Lower leg skin (tissue), 4 donors: ENCODE results near the gene TINAGL1. TPM values are rescaled to one million over a fixed set of nuclear protein-coding genes. Genes with fewer than 3 reads are reported as not detected.

ENCODE experiments used
- DNase-seq, 2 donors: peaks; one replicate each; pipeline ENCODE4 v3.0.0-alpha.2; 2019; ENCODE audit warnings: low spot score in 2 of 2
- H3K4me3 ChIP-seq: fragments of 200-600 bp; sonication (generic); 2 replicates; pipeline ENCODE4 v1.5.1; 2017; ENCODE audit warnings: mild to moderate bottlenecking, low read depth; ENCODE audit not compliant: poor library complexity, severe bottlenecking
- POLR2A ChIP-seq, 2 donors: fragments of 450-650 bp; IDR thresholded peaks; one replicate each; pipeline ENCODE4 v1.6.1; 2016 to 2017; ENCODE audit warnings: antibody characterized with exemption in 2 of 2, mild to moderate bottlenecking in 1 of 2, moderate library complexity in 1 of 2
- WGBS, 2 donors: methylation state at CpG; one replicate each; pipeline ENCODE4 v1.1.5; 2018; 5-methylcytosine and 5-hydroxymethylcytosine counted together
- intact Hi-C: fragments of 100-400 bp; cut with DNase I; formaldehyde crosslinking; loops from one replicate; pipeline ENCODE4 v1.15.0; 2023; ENCODE audit warnings: low total_unique reads
- total RNA-seq, 4 donors: library from RNA; depleted of rRNA; stranded (reverse); fragments of >200 nt; gene quantifications; one replicate each; pipeline ENCODE4 v1.1.0, GENCODE V29; 2016
- TF ChIP-seq, protein P1 (sequence below), 3 donors: fragments of 450-650 bp; IDR thresholded peaks; one replicate each; pipeline ENCODE4 v1.5.1; 2016; ENCODE audit warnings: antibody characterized with exemption in 3 of 3, mild to moderate bottlenecking in 3 of 3, moderate library complexity in 2 of 3

TINAGL1 gene
- total RNA-seq, 4 donors from 2014 or later, result 39.1 to 107 (median 69.2) TPM

DNA sequence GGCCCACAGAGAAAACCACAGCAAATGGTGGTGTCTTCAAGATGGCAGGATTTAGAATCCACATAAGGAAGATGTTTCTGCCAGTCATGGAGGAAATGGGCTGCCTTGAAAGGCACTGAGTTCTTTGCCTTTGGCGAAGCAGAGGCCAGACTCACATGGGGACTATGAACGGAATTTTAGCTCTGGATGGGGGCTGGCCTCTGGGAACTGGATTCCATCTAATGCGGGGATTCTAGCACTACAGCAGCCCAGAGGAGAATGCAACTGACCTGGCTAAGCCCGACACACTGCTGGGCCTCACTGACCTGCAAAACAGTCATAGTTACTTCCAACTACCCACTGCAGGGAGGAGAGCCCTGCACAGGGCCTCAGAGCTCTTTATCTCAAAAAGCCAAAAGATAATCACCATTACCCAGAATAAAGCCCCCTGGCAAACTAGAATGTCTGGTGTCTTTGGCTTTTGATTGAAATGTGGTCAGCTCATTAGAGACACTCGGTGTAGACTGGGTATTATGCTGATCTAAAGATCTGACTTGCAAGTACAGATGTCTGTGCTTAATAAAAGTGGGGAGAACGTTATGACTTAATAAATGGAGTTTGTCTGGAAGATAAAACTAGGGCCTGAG is 52.7 kb downstream of the TINAGL1 start:
- no peak for DNase-seq
- no peak for TF ChIP-seq POLR2A (IDR thresholded peaks at IDR 0.05)
- TF ChIP-seq, protein P1, sequence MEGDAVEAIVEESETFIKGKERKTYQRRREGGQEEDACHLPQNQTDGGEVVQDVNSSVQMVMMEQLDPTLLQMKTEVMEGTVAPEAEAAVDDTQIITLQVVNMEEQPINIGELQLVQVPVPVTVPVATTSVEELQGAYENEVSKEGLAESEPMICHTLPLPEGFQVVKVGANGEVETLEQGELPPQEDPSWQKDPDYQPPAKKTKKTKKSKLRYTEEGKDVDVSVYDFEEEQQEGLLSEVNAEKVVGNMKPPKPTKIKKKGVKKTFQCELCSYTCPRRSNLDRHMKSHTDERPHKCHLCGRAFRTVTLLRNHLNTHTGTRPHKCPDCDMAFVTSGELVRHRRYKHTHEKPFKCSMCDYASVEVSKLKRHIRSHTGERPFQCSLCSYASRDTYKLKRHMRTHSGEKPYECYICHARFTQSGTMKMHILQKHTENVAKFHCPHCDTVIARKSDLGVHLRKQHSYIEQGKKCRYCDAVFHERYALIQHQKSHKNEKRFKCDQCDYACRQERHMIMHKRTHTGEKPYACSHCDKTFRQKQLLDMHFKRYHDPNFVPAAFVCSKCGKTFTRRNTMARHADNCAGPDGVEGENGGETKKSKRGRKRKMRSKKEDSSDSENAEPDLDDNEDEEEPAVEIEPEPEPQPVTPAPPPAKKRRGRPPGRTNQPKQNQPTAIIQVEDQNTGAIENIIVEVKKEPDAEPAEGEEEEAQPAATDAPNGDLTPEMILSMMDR (IDR thresholded peaks at IDR 0.05), result no peak
- H3K4me3 ChIP-seq, result no peak overlapping the region
- 93 to 94% methylated on average over 6 of the region's 6 CpGs for WGBS, 2 donors
- intact Hi-C loops, result no loop called here

DNA sequence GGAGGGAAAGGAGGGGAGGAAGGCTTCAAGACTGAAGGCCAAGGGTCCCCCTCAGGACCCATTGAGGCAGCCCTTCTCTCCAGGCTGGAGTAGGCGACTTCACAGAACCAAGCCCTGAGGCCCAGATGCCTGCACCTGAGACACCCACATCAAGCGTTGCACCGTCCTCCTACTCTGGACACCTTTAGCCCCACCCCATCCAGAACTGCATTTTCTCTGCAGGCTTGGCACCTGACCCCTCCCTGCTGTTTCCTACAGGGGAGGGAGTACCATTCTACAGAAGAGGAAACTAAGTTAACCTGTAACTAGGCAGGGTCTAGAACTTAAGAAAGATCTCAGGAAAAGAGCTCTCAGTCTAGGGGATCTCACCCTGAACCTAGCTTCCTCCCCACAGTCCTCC is 56.3 kb downstream of the TINAGL1 start:
- DNase-seq, result no peak
- 96 to 98% methylated on average over 3 of the region's 3 CpGs for WGBS, 2 donors
- H3K4me3 ChIP-seq, result no peak overlapping the region
- intact Hi-C loops, result no loop called here
- TF ChIP-seq POLR2A (IDR thresholded peaks at IDR 0.05), result no peak
- TF ChIP-seq, protein P1 (IDR thresholded peaks at IDR 0.05), result no peak

DNA sequence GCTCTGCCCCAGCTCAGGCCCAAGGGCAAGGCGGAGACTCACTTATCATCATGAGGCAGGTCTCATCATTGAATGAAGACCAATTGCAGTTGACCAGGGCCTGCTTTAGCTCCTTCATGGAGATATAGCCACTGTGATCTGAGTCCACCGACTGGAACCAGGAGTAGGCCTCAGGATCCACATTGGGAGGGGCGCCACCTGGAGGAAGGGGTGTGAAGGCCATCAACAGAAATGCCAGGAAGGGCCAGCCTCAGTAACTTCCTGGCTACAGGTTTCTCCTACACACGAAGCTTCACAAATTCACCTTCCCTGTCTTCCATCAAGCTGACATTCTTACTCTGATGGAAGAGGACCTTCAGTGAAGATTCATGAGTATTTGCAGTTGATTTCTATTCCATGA is 56.8 kb downstream of the TINAGL1 start:
- WGBS, 2 donors, result 65 to 71% methylated on average over 4 of the region's 4 CpGs
- no peak for TF ChIP-seq POLR2A (IDR thresholded peaks at IDR 0.05)
- TF ChIP-seq, protein P1 (IDR thresholded peaks at IDR 0.05), result no peak
- intact Hi-C loops, result no loop called here
- no peak overlapping the region for H3K4me3 ChIP-seq
- no peak for DNase-seq

Other genes with a start within 250 kb of the TINAGL1 start
- 10 to 100 TPM in 2 of 4 donors, 1 to 10 TPM in 2; 2.5 to 12.1 (median 8.6) TPM for gene FABP3, start 203.4 kb upstream of the TINAGL1 start, total RNA-seq
- 10 to 100 TPM; 51.4 to 85.4 (median 60.6) TPM for gene SERINC2, start 163.3 kb upstream of the TINAGL1 start, total RNA-seq
- gene HCRTR1, start 41.2 kb downstream of the TINAGL1 start, total RNA-seq, result under 1 TPM in 1 of 4 donors, not detected in 3; 0.42 TPM
- gene PEF1, start 68.4 kb downstream of the TINAGL1 start, total RNA-seq, result 100 to 1,000 TPM; 101 to 124 (median 115) TPM
- 100 to 1,000 TPM in 2 of 4 donors, 10 to 100 TPM in 2; 79.7 to 128 (median 94.7) TPM for gene COL16A1, start 127.5 kb downstream of the TINAGL1 start, total RNA-seq
- gene ADGRB2, start 187.8 kb downstream of the TINAGL1 start, total RNA-seq, result 1 to 10 TPM; 2.2 to 4.6 (median 3.3) TPM
- under 1 TPM in 2 of 4 donors, not detected in 2; 0.13 to 0.51 TPM for gene SPOCD1, start 239.5 kb downstream of the TINAGL1 start, total RNA-seq